Keratinocyte (primary cell): ENCODE data around the gene UBR2.

Experiments
- EZH2 ChIP-seq: IDR thresholded peaks from one replicate; pipeline ENCODE4 v1.6.1; 2012; ENCODE audit warnings: inconsistent platforms, mild to moderate bottlenecking, low read length, moderate library complexity
- TF ChIP-seq, protein P1 (sequence below), 3 experiments: IDR thresholded peaks in 1 of 3; conservative IDR thresholded peaks in 1 of 3; optimal IDR thresholded peaks in 1 of 3; 2 replicates in 2 of 3; 3 replicates in 1 of 3; pipeline versions ENCODE3 to v1.5.1; 2011; ENCODE audit warnings: low read length in 3 of 3, mild to moderate bottlenecking in 3 of 3, moderate library complexity in 2 of 3, control low read depth in 1 of 3, inconsistent platforms in 1 of 3; ENCODE audit not compliant: insufficient read depth in 2 of 3; ENCODE audit errors: extremely low read depth in 1 of 3

DNA sequence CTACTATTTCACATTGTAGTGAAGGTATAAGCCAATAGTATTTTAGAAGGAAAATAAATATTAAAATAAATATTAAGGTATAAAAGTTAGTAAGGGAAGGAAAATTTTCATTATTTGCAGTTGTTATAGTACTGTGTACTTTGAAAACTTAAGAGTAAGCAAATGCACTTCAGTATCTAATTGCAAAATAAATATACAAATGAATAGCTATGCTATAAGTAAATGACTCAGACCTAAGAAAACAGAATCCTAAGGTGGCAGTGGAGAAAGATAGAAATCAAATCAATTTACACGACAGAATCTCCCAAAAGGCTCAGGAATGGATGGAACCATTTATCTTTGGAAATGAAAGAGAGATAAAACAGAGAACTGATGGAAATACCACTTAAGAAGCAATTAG, 24.7 kb upstream of the UBR2 start:
- no peak for TF ChIP-seq EZH2
- TF ChIP-seq, protein P1, sequence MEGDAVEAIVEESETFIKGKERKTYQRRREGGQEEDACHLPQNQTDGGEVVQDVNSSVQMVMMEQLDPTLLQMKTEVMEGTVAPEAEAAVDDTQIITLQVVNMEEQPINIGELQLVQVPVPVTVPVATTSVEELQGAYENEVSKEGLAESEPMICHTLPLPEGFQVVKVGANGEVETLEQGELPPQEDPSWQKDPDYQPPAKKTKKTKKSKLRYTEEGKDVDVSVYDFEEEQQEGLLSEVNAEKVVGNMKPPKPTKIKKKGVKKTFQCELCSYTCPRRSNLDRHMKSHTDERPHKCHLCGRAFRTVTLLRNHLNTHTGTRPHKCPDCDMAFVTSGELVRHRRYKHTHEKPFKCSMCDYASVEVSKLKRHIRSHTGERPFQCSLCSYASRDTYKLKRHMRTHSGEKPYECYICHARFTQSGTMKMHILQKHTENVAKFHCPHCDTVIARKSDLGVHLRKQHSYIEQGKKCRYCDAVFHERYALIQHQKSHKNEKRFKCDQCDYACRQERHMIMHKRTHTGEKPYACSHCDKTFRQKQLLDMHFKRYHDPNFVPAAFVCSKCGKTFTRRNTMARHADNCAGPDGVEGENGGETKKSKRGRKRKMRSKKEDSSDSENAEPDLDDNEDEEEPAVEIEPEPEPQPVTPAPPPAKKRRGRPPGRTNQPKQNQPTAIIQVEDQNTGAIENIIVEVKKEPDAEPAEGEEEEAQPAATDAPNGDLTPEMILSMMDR (optimal IDR thresholded peaks at IDR 0.05 in 1 of 3, IDR thresholded peaks at IDR 0.05 in 1 of 3, conservative IDR thresholded peaks at IDR 0.05 in 1 of 3; ENCODE audit: extremely low read depth in 1 of 3, insufficient read depth in 2 of 3, low read length in 3 of 3): no peak
